Measurements from ENCODE around the gene HTR4.
"Not testable (repeated sequence)": the region's sequence is repeated elsewhere in the genome, so short reads cannot be mapped to it uniquely, and the experiment has no call there.

DNA sequence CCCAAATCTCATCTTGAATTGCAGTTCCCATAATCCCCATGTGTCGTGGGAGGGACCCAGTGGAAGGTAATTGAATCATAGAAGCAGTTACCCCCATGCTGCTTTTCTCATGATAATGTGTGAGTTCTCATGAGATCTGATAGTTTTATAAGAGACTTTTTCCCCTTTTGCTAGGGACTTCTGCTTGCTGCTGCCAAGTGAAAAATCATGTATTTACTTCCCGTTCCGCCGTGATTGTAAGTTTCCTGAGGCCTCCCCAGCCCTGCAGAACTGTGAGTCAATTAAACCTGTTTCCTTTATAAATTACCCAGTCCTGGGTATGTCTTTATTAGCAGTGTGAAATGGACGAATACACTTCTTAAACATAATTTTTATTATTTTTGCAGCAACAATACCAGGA, 185.6 kb downstream of the HTR4 start:
- TF ChIP-seq CTCF (IDR thresholded peaks at IDR 0.05); POLR2AphosphoS5 (IDR thresholded peaks at IDR 0.05; ENCODE audit: low read depth, low read length); EP300 (IDR thresholded peaks at IDR 0.05; ENCODE audit: borderline replicate concordance in 1 of 2, low read depth in 1 of 2, low read length in 1 of 2); MXI1 (IDR thresholded peaks at IDR 0.05; ENCODE audit: low read depth, low read length): not testable (repeated sequence)
- TF ChIP-seq, protein P1, sequence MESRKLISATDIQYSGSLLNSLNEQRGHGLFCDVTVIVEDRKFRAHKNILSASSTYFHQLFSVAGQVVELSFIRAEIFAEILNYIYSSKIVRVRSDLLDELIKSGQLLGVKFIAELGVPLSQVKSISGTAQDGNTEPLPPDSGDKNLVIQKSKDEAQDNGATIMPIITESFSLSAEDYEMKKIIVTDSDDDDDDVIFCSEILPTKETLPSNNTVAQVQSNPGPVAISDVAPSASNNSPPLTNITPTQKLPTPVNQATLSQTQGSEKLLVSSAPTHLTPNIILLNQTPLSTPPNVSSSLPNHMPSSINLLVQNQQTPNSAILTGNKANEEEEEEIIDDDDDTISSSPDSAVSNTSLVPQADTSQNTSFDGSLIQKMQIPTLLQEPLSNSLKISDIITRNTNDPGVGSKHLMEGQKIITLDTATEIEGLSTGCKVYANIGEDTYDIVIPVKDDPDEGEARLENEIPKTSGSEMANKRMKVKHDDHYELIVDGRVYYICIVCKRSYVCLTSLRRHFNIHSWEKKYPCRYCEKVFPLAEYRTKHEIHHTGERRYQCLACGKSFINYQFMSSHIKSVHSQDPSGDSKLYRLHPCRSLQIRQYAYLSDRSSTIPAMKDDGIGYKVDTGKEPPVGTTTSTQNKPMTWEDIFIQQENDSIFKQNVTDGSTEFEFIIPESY (IDR thresholded peaks at IDR 0.05; ENCODE audit: borderline replicate concordance, low read depth) = not testable (repeated sequence)

All from SK-N-SH (cell line).